Measurements from ENCODE around the gene BCOR.

Gene BCOR

GRCh38 chrX:40035726-40036125 lies 62.0 kb downstream of the BCOR start:
- TF ChIP-seq ISL1 (CRISPR knock-in tag; IDR thresholded peaks at IDR 0.05) (no peak), ZFP30 (CRISPR knock-in tag; IDR thresholded peaks at IDR 0.05) (no peak), ARNTL (CRISPR knock-in tag; IDR thresholded peaks at IDR 0.05; ENCODE audit: borderline replicate concordance, low read depth) (no peak)
- ATAC-seq = no peak

GRCh38 chrX:40031911-40032310 lies 65.8 kb downstream of the BCOR start:
- TF ChIP-seq ESRRG (CRISPR knock-in tag; IDR thresholded peaks at IDR 0.05) (no peak), POU6F1 (CRISPR knock-in tag; IDR thresholded peaks at IDR 0.05; ENCODE audit: borderline replicate concordance, low read depth) (no peak), TCF4 (CRISPR knock-in tag; IDR thresholded peaks at IDR 0.05; ENCODE audit: borderline replicate concordance) (no peak), BACH2 (CRISPR knock-in tag; IDR thresholded peaks at IDR 0.05; ENCODE audit: borderline replicate concordance) (no peak), RARB (CRISPR knock-in tag; IDR thresholded peaks at IDR 0.05) (no peak), GLIS3 (CRISPR knock-in tag; IDR thresholded peaks at IDR 0.05) (no peak)
- ATAC-seq = no peak

- no peak for ATAC-seq
- TF ChIP-seq ZFP30 (CRISPR knock-in tag; IDR thresholded peaks at IDR 0.05) (no peak), GLIS3 (CRISPR knock-in tag; IDR thresholded peaks at IDR 0.05) (no peak), ISL1 (CRISPR knock-in tag; IDR thresholded peaks at IDR 0.05) (no peak)
Measured at GRCh38 chrX:40030205-40030604, 67.6 kb downstream of the BCOR start.

GRCh38 chrX:40022421-40022820 lies 75.3 kb downstream of the BCOR start:
- no peak for ATAC-seq
- TF ChIP-seq ZNF8 (CRISPR knock-in tag; IDR thresholded peaks at IDR 0.05) (no peak), PATZ1 (CRISPR knock-in tag; IDR thresholded peaks at IDR 0.05; ENCODE audit: borderline replicate concordance) (no peak), ESRRG (CRISPR knock-in tag; IDR thresholded peaks at IDR 0.05) (no peak), POU6F1 (CRISPR knock-in tag; IDR thresholded peaks at IDR 0.05; ENCODE audit: borderline replicate concordance, low read depth) (no peak), RARB (CRISPR knock-in tag; IDR thresholded peaks at IDR 0.05) (no peak), CREB5 (CRISPR knock-in tag; IDR thresholded peaks at IDR 0.05; ENCODE audit: low read depth) (no peak), ZFP30 (CRISPR knock-in tag; IDR thresholded peaks at IDR 0.05) (no peak), SNAI2 (CRISPR knock-in tag; IDR thresholded peaks at IDR 0.05) (no peak), ARNTL (CRISPR knock-in tag; IDR thresholded peaks at IDR 0.05; ENCODE audit: borderline replicate concordance, low read depth) (no peak), ZFP3 (CRISPR knock-in tag; IDR thresholded peaks at IDR 0.05) (no peak), ISL1 (CRISPR knock-in tag; IDR thresholded peaks at IDR 0.05) (no peak), ZNF565 (CRISPR knock-in tag; conservative IDR thresholded peaks at IDR 0.05; ENCODE audit: low read depth) (no peak), ZNF70 (CRISPR knock-in tag; IDR thresholded peaks at IDR 0.05) (no peak), CSRNP3 (CRISPR knock-in tag; IDR thresholded peaks at IDR 0.05) (no peak), CSDC2 (CRISPR knock-in tag; IDR thresholded peaks at IDR 0.05) (no peak), TSHZ2 (CRISPR knock-in tag; IDR thresholded peaks at IDR 0.05) (no peak), PPARA (CRISPR knock-in tag; IDR thresholded peaks at IDR 0.05; ENCODE audit: borderline replicate concordance) (no peak), TCF4 (CRISPR knock-in tag; IDR thresholded peaks at IDR 0.05; ENCODE audit: borderline replicate concordance) (no peak), GLIS3 (CRISPR knock-in tag; IDR thresholded peaks at IDR 0.05) (no peak)

All from SK-N-SH treated with all-trans-retinoic acid at 6 μM for 48 hours (cell line).